GOT3 (cell line): ENCODE results near the gene EVI2A.
"Not testable (repeated sequence)": the region's sequence is repeated elsewhere in the genome, so short reads cannot be mapped to it uniquely, and the experiment has no call there.

Source experiments
- DNase-seq: peaks from one replicate; lab custom pipeline; 2025; ENCODE audit warnings: mixed read lengths; lab: John Stamatoyannopoulos, UW

EVI2A gene

GRCh38 chr17:31312223-31312622, 9.2 kb downstream of the EVI2A start:
- not testable (repeated sequence) for DNase-seq

GRCh38 chr17:31311526-31311925, 9.9 kb downstream of the EVI2A start:
- no peak for DNase-seq

GRCh38 chr17:31310886-31311285, 10.5 kb downstream of the EVI2A start:
- no peak for DNase-seq

- DNase-seq, result no peak
These were observed 11.2 kb downstream of the EVI2A start for GRCh38 chr17:31310260-31310659.

- no peak for DNase-seq
These were observed 11.9 kb downstream of the EVI2A start for GRCh38 chr17:31309556-31309955.

GRCh38 chr17:31308372-31309334, 12.8 kb downstream of the EVI2A start:
- DNase-seq, result no peak

- DNase-seq, result no peak
These were observed 13.8 kb downstream of the EVI2A start for GRCh38 chr17:31307640-31308039.

GRCh38 chr17:31299624-31300023, 21.8 kb downstream of the EVI2A start:
- no peak for DNase-seq

GRCh38 chr17:31297090-31297489, 24.3 kb downstream of the EVI2A start, which contains the start of gene OMG:
OMG (minus strand) TSS chr17:31297239; CDS start chr17:31296331, 908 bp downstream.
- DNase-seq, result no peak

- no peak for DNase-seq
These were observed 25.3 kb downstream of the EVI2A start for GRCh38 chr17:31296142-31296541.

- DNase-seq, result no peak
These were observed 25.9 kb downstream of the EVI2A start for GRCh38 chr17:31295489-31295871.

- no peak for DNase-seq
These were observed 26.5 kb downstream of the EVI2A start for GRCh38 chr17:31294820-31295488.

- no peak for DNase-seq
These were observed 27.2 kb downstream of the EVI2A start for GRCh38 chr17:31294231-31294630.

- DNase-seq, result no peak
These were observed 27.8 kb downstream of the EVI2A start for GRCh38 chr17:31293581-31293980.

- DNase-seq, result no peak
These were observed 29.6 kb downstream of the EVI2A start for GRCh38 chr17:31291820-31292219.

GRCh38 chr17:31289790-31290189, 31.6 kb downstream of the EVI2A start:
- no peak for DNase-seq

GRCh38 chr17:31287932-31288331, 33.5 kb downstream of the EVI2A start:
- DNase-seq, result not testable (repeated sequence)

- no peak for DNase-seq
These were observed 34.8 kb downstream of the EVI2A start for GRCh38 chr17:31286587-31286986.

GRCh38 chr17:31283841-31284240, 37.6 kb downstream of the EVI2A start:
- no peak for DNase-seq

- DNase-seq, result no peak
These were observed 40.4 kb downstream of the EVI2A start for GRCh38 chr17:31281061-31281460.

- no peak for DNase-seq
These were observed 42.0 kb downstream of the EVI2A start for GRCh38 chr17:31279401-31279800.

GRCh38 chr17:31275116-31275515, 46.3 kb downstream of the EVI2A start:
- DNase-seq, result no peak

- no peak for DNase-seq
These were observed 47.2 kb downstream of the EVI2A start for GRCh38 chr17:31274252-31274651.
